Activated B cell treated with CpG ODN at 0.5 μM for 24 hours (primary cell): ENCODE measurements around the gene CPA2. TPM values are rescaled to one million over a fixed set of nuclear protein-coding genes. Genes with fewer than 3 reads are reported as not detected.

ENCODE experiments used
- ATAC-seq: fragments of 200-7000 bp; cut with Tn5 transposase; one replicate; pipeline ENCODE4 v1.10.0; 2021; ENCODE audit warnings: low read depth, mild to moderate bottlenecking, moderate library complexity
- CTCF ChIA-PET: fragments of 350-600 bp; sonication (Branson Sonifier 250); formaldehyde crosslinking; loops from one replicate; lab custom pipeline; 2021; ENCODE audit warnings: antibody characterized with exemption; lab: Charles Lee
- POLR2A ChIA-PET: fragments of 350-600 bp; sonication (Branson Sonifier 250); formaldehyde crosslinking; loops from one replicate; lab custom pipeline; 2021; ENCODE audit warnings: antibody characterized with exemption; lab: Charles Lee
- DNase-seq: peaks from one replicate; pipeline ENCODE4 v3.0.0; 2022
- H3K27ac Mint-ChIP-seq: one replicate; pipeline ENCODE4 v1.8.0; 2020; ENCODE audit warnings: mixed read lengths
- H3K27me3 Mint-ChIP-seq: one replicate; pipeline ENCODE4 v1.8.0; 2021; ENCODE audit warnings: mixed read lengths
- H3K36me3 Mint-ChIP-seq: one replicate; pipeline ENCODE4 v1.8.0; 2021; ENCODE audit warnings: low read depth, mixed read lengths
- H3K4me1 Mint-ChIP-seq: one replicate; pipeline ENCODE4 v1.8.0; 2021; ENCODE audit warnings: mixed read lengths
- H3K4me3 Mint-ChIP-seq: one replicate; pipeline ENCODE4 v1.8.0; 2020; ENCODE audit warnings: mild to moderate bottlenecking, mixed read lengths
- H3K9me3 Mint-ChIP-seq: one replicate; pipeline ENCODE4 v1.8.0; 2020; ENCODE audit warnings: mixed read lengths
- CTCF ChIP-seq: fragments of 200-600 bp; IDR thresholded peaks from one replicate; pipeline ENCODE4 v1.8.0; 2022; ENCODE audit warnings: antibody characterized with exemption, mild to moderate bottlenecking
- intact Hi-C: fragments of 100-400 bp; cut with micrococcal nuclease; formaldehyde crosslinking; loops from one replicate; pipeline ENCODE4 v1.15.1; 2024
- total RNA-seq: library from RNA; stranded (reverse); gene quantifications from 2 replicates; pipeline ENCODE4 v1.2.3, GENCODE V29; 2022

Gene CPA2
- total RNA-seq, 1 donor from 2014 or later: not detected

- TF ChIP-seq CTCF: no peak
- Mint-ChIP-seq H3K27ac (no peak overlapping the region), H3K4me1 (peaks cover 2% of the 10 kb centered on the region), H3K27me3 (peaks cover 22% of the 10 kb centered on the region), H3K4me3 (no peak overlapping the region), H3K36me3 (no peaks in the 10 kb centered on the region), H3K9me3 (no peaks in the 10 kb centered on the region)
- ChIA-PET POLR2A (no interaction called here), CTCF (no interaction called here)
- intact Hi-C loops: no loop called here
- DNase-seq (no peak), ATAC-seq (no peak)
These were observed 11.3 kb downstream of the CPA2 start for GRCh38 chr7:130277763-130278643.

GRCh38 chr7:130278860-130279259, 12.2 kb downstream of the CPA2 start:
- H3K36me3 Mint-ChIP-seq: no peaks in the 10 kb centered on the region
- no peak overlapping the region for H3K27ac Mint-ChIP-seq
- TF ChIP-seq CTCF: no peak
- H3K27me3 Mint-ChIP-seq: peaks cover 21% of the 10 kb centered on the region
- no peak for ATAC-seq
- ChIA-PET POLR2A (no interaction called here), CTCF (no interaction called here)
- H3K4me1 Mint-ChIP-seq: peaks cover 2% of the 10 kb centered on the region
- intact Hi-C loops: no loop called here
- no peak overlapping the region for H3K4me3 Mint-ChIP-seq
- no peak for DNase-seq
- no peaks in the 10 kb centered on the region for H3K9me3 Mint-ChIP-seq

GRCh38 chr7:130279286-130279685, 12.6 kb downstream of the CPA2 start:
- H3K27me3 Mint-ChIP-seq: peaks cover 20% of the 10 kb centered on the region
- intact Hi-C loops: no loop called here
- no peaks in the 10 kb centered on the region for H3K9me3 Mint-ChIP-seq
- ChIA-PET CTCF (no interaction called here), POLR2A (no interaction called here)
- DNase-seq (no peak), ATAC-seq (no peak)
- no peak overlapping the region for H3K27ac Mint-ChIP-seq
- no peak for TF ChIP-seq CTCF
- no peaks in the 10 kb centered on the region for H3K4me1 Mint-ChIP-seq
- no peak overlapping the region for H3K4me3 Mint-ChIP-seq
- no peaks in the 10 kb centered on the region for H3K36me3 Mint-ChIP-seq

- ChIA-PET POLR2A (no interaction called here), CTCF (no interaction called here)
These were observed 13.2 kb downstream of the CPA2 start for GRCh38 chr7:130279906-130280305.

More at GRCh38 chr7:130279906-130280305, 13.2 kb downstream of the CPA2 start:
- no peak overlapping the region for H3K27ac Mint-ChIP-seq
- H3K36me3 Mint-ChIP-seq: no peaks in the 10 kb centered on the region
- intact Hi-C loops: no loop called here
- no peak overlapping the region for H3K4me3 Mint-ChIP-seq
- peaks cover 18% of the 10 kb centered on the region for H3K27me3 Mint-ChIP-seq
- no peak for DNase-seq
- H3K4me1 Mint-ChIP-seq: no peaks in the 10 kb centered on the region
- ATAC-seq: no peak
- H3K9me3 Mint-ChIP-seq: no peaks in the 10 kb centered on the region
- no peak for TF ChIP-seq CTCF
